GDM1 (cell line): ENCODE data around the gene SSH2.
"Not testable (repeated sequence)": the region's sequence is repeated elsewhere in the genome, so short reads cannot be mapped to it uniquely, and the experiment has no call there.

Experiments
- DNase-seq: peaks from one replicate; lab custom pipeline; 2025; lab: John Stamatoyannopoulos, UW

SSH2 gene

GRCh38 chr17:29664743-29665480, 265.1 kb downstream of the SSH2 start:
- DNase-seq = no peak

GRCh38 chr17:29663155-29663554, 266.9 kb downstream of the SSH2 start:
- DNase-seq = no peak

- DNase-seq = no peak
Observed at GRCh38 chr17:29661213-29661612, 268.8 kb downstream of the SSH2 start.

GRCh38 chr17:29659155-29659554, 270.9 kb downstream of the SSH2 start:
- no peak for DNase-seq

GRCh38 chr17:29655323-29655722, 274.7 kb downstream of the SSH2 start:
- DNase-seq = no peak

GRCh38 chr17:29653995-29654714, 275.9 kb downstream of the SSH2 start:
- DNase-seq = no peak

GRCh38 chr17:29652976-29653375, 277.1 kb downstream of the SSH2 start:
- no peak for DNase-seq

GRCh38 chr17:29651913-29652312, 278.1 kb downstream of the SSH2 start:
- DNase-seq = not testable (repeated sequence)

- no peak for DNase-seq
Observed at GRCh38 chr17:29650396-29650795, 279.6 kb downstream of the SSH2 start.

GRCh38 chr17:29649359-29649758, 280.7 kb downstream of the SSH2 start:
- no peak for DNase-seq

- no peak for DNase-seq
Observed at GRCh38 chr17:29648005-29648404, 282.0 kb downstream of the SSH2 start.

GRCh38 chr17:29645515-29646051, 284.4 kb downstream of the SSH2 start:
- no peak for DNase-seq

GRCh38 chr17:29643817-29644160, 286.2 kb downstream of the SSH2 start:
- no peak for DNase-seq

GRCh38 chr17:29642171-29642611, 287.8 kb downstream of the SSH2 start:
- no peak for DNase-seq

- no peak for DNase-seq
Observed at GRCh38 chr17:29640981-29641642, 288.9 kb downstream of the SSH2 start.

- no peak for DNase-seq
Observed at GRCh38 chr17:29640413-29640812, 289.6 kb downstream of the SSH2 start.

GRCh38 chr17:29633886-29634285, 296.1 kb downstream of the SSH2 start:
- no peak for DNase-seq

- DNase-seq = no peak
Observed at GRCh38 chr17:29630630-29631193, 299.3 kb downstream of the SSH2 start.

- no peak for DNase-seq
Observed at GRCh38 chr17:29629839-29630238, 300.2 kb downstream of the SSH2 start.

- DNase-seq = no peak
Observed at GRCh38 chr17:29628644-29629043, 301.4 kb downstream of the SSH2 start.

- no peak for DNase-seq
Observed at GRCh38 chr17:29627951-29628350, 302.1 kb downstream of the SSH2 start.

GRCh38 chr17:29625037-29625750, 304.8 kb downstream of the SSH2 start:
- no peak for DNase-seq
